ENCODE data around the gene PGM3. TPM values are rescaled to one million over a fixed set of nuclear protein-coding genes. Genes with fewer than 3 reads are reported as not detected.

PGM3 gene
- total and polyA plus RNA-seq, 2 of the 4 experiments (the other 2 are of a cell fraction), result 68.4 to 336 TPM

DNA sequence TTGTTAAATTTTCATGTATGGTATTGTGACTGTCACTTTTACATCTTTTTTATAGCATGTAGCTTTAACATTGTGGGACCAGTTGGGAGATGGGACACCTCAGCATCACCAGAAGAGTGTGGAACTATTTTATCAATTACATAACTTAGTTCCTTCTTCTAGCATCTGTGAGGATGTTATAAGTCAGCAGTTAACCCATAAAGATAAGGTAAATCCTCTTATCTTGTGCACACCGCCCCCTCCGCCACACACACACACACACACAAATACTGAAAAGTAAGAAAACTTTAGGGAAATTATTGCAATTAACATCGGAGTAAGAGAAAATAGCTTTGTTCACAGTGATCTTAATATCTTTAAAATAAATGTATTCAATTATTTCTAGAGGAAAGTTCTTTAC is 60.9 kb downstream of the PGM3 start:
- Histone ChIP-seq H4K8ac (ENCODE audit: low read depth in 2 of 2, low read length in 2 of 2) (no peak overlapping the region), H2BK120ac (ENCODE audit: low read depth, low read length) (no peak overlapping the region), H2BK15ac (ENCODE audit: low read depth, low read length) (no peak overlapping the region), H3K14ac (replicated peaks; ENCODE audit: low read depth, low read length) (no peak overlapping the region), H3K4me2 (ENCODE audit: low read depth, low read length) (no peak overlapping the region), H3K4me1 (ENCODE audit: control insufficient read depth, insufficient read depth, low read length) (peaks cover 6% of the 10 kb centered on the region), H3K9ac (ENCODE audit: low read depth, low read length) (no peak overlapping the region), H3K9me1 (ENCODE audit: insufficient read depth, low read length) (peaks cover 14% of the 10 kb centered on the region), H3K79me1 (ENCODE audit: low read depth in 1 of 2, low read length in 2 of 2) (peaks cover 0 to 8% of the 10 kb centered on the region in 2 experiments; a peak in 2 of 4 replicates), H4K20me1 (ENCODE audit: insufficient read depth, low read length) (peaks cover 3% of the 10 kb centered on the region; the same call in 1 of the 2 replicates), H3K18ac (ENCODE audit: low read depth, low read length) (no peak overlapping the region), H2BK5ac (ENCODE audit: low read depth, low read length, poor library complexity, severe bottlenecking) (no peak overlapping the region), H2BK20ac (ENCODE audit: low read depth, low read length) (no peak overlapping the region), H4K91ac (ENCODE audit: insufficient read depth, low read depth, low read length) (no peak overlapping the region), H2AK5ac (ENCODE audit: low read depth, low read length) (no peak overlapping the region), H3K4ac (ENCODE audit: low read depth, low read length) (no peak overlapping the region), H4K5ac (ENCODE audit: low read depth, low read length) (no peak overlapping the region), H3K36me3 (ENCODE audit: control insufficient read depth, insufficient read depth, low read length) (peaks cover 14% of the 10 kb centered on the region), H3K9me3 (ENCODE audit: control insufficient read depth, insufficient read depth, low read length) (no peaks in the 10 kb centered on the region), H3K4me3 (ENCODE audit: insufficient read depth, low read depth, low read length) (no peak overlapping the region), H2AK9ac (replicated peaks; ENCODE audit: low read depth, low read length, poor library complexity) (no peak overlapping the region), H3K27ac (ENCODE audit: insufficient read depth, low read length) (no peak overlapping the region), H3K56ac (ENCODE audit: extremely low read depth, insufficient read depth, low read length) (no peak overlapping the region), H3K23ac (ENCODE audit: low read depth, low read length) (no peak overlapping the region), H3K27me3 (ENCODE audit: control insufficient read depth, insufficient read depth, low read length) (no peaks in the 10 kb centered on the region), H2AFZ (replicated peaks; ENCODE audit: low read length, poor library complexity) (no peak overlapping the region)
- no CpG with 5 or more reads among the region's 3 CpGs for WGBS, 2 experiments (ENCODE audit: extremely low coverage in 2 of 2, insufficient read length in 1 of 2)
- ATAC-seq (ENCODE audit: low read depth) (no peak), DNase-seq (no peak)
- ChIA-PET POLR2A (ENCODE audit: unreplicated experiment) (no interaction called here), CTCF (no interaction called here)
- in situ Hi-C loops (cut with MboI; ENCODE audit: low sequenced_read_pairs) (no loop called here), intact Hi-C loops (cut with micrococcal nuclease) (no loop called here), dilution Hi-C loops (cut with HindIII; ENCODE audit: low sequenced_read_pairs, unreplicated experiment) (no loop called here)
- no TSS peak for BruUV-seq (replicated peaks)
- TF ChIP-seq BHLHE40 (IDR thresholded peaks at IDR 0.05; ENCODE audit: low read depth, low read length), result no peak
